Trophoblast cell (in vitro differentiated cells and primary cell): ENCODE measurements around the gene FBXL2.

Experiments used
- DNase-seq, 2 donors: peaks; one replicate each; pipeline ENCODE4 v3.0.0-alpha.2; 2016
- H2AFZ ChIP-seq: 2 replicates; pipeline ENCODE4 v1.6.1; 2013; ENCODE audit warnings: low read length, moderate library complexity, mild to moderate bottlenecking; ENCODE audit not compliant: insufficient read depth, poor library complexity
- H2AK5ac ChIP-seq: 2 replicates; pipeline ENCODE4 v1.6.1; 2013; ENCODE audit warnings: mild to moderate bottlenecking, low read length
- H2BK120ac ChIP-seq: 2 replicates; pipeline ENCODE4 v1.6.1; 2013; ENCODE audit warnings: low read length, mild to moderate bottlenecking, moderate library complexity; ENCODE audit not compliant: insufficient read depth, poor library complexity
- H2BK12ac ChIP-seq: 2 replicates; pipeline ENCODE4 v1.6.1; 2013; ENCODE audit warnings: mild to moderate bottlenecking, low read length, moderate library complexity
- H2BK5ac ChIP-seq: 2 replicates; pipeline ENCODE4 v1.6.1; 2013; ENCODE audit warnings: low read length, low read depth, moderate library complexity, mild to moderate bottlenecking; ENCODE audit not compliant: poor library complexity
- H3K14ac ChIP-seq: 2 replicates; pipeline ENCODE4 v1.6.1; 2013; ENCODE audit warnings: mild to moderate bottlenecking, low read length
- H3K18ac ChIP-seq: 2 replicates; pipeline ENCODE4 v1.6.1; 2013; ENCODE audit warnings: mild to moderate bottlenecking, low read length
- H3K23ac ChIP-seq: 2 replicates; pipeline ENCODE4 v1.6.1; 2013; ENCODE audit warnings: low read length
- H3K27ac ChIP-seq: 2 replicates; pipeline ENCODE4 v1.5.1; 2013; ENCODE audit warnings: low read depth, mild to moderate bottlenecking, inconsistent platforms, low read length, moderate library complexity
- H3K27me3 ChIP-seq: 2 replicates; pipeline ENCODE4 v1.6.1; 2013; ENCODE audit warnings: inconsistent platforms, mild to moderate bottlenecking, low read length, moderate library complexity; ENCODE audit not compliant: insufficient read depth
- H3K36me3 ChIP-seq, 2 experiments: 1 replicate in 1 of 2; 2 replicates in 1 of 2; pipeline ENCODE4 v1.6.1; 2013; ENCODE audit warnings: low read length in 2 of 2, mild to moderate bottlenecking in 2 of 2, moderate library complexity in 1 of 2; ENCODE audit not compliant: insufficient read depth in 2 of 2, control insufficient read depth in 1 of 2
- H3K4ac ChIP-seq: 2 replicates; pipeline ENCODE4 v1.6.1; 2013; ENCODE audit warnings: low read depth, mild to moderate bottlenecking, low read length, moderate library complexity
- H3K4me1 ChIP-seq, 2 experiments: 1 replicate in 1 of 2; 2 replicates in 1 of 2; pipeline ENCODE4 v1.6.1; 2013; ENCODE audit warnings: low read length in 2 of 2, mild to moderate bottlenecking in 2 of 2, moderate library complexity in 1 of 2; ENCODE audit not compliant: insufficient read depth in 2 of 2, control insufficient read depth in 1 of 2
- H3K4me2 ChIP-seq: 2 replicates; pipeline ENCODE4 v1.6.1; 2013; ENCODE audit warnings: inconsistent platforms, mild to moderate bottlenecking, low read length, moderate library complexity
- H3K4me3 ChIP-seq: 2 replicates; pipeline ENCODE4 v1.5.1; 2013; ENCODE audit warnings: mild to moderate bottlenecking, low read depth, low read length, inconsistent platforms
- H3K79me1 ChIP-seq: one replicate; pipeline ENCODE4 v1.6.1; 2013; ENCODE audit warnings: low read length
- H3K79me2 ChIP-seq: 2 replicates; pipeline ENCODE4 v1.6.1; 2013; ENCODE audit warnings: low read length, mild to moderate bottlenecking; ENCODE audit not compliant: control insufficient read depth, insufficient read depth, poor library complexity
- H3K9ac ChIP-seq: 2 replicates; pipeline ENCODE4 v1.6.1; 2013; ENCODE audit warnings: mild to moderate bottlenecking, low read length
- H3K9me3 ChIP-seq: 2 replicates; pipeline ENCODE4 v1.6.1; 2013; ENCODE audit warnings: low read depth, mild to moderate bottlenecking, control low read depth, inconsistent platforms, low read length; ENCODE audit not compliant: insufficient read depth
- H4K12ac ChIP-seq: 2 replicates; pipeline ENCODE4 v1.6.1; 2013; ENCODE audit warnings: low read depth, mild to moderate bottlenecking, low read length, moderate library complexity
- H4K8ac ChIP-seq: 2 replicates; pipeline ENCODE4 v1.6.1; 2013; ENCODE audit warnings: low read depth, mild to moderate bottlenecking, low read length, moderate library complexity
- H4K91ac ChIP-seq: one replicate; pipeline ENCODE4 v1.6.1; 2013; ENCODE audit warnings: low read depth, mild to moderate bottlenecking, low read length, moderate library complexity
- WGBS: extraction: QIAGEN DNeasy Blood & Tissue Kit; methylation state at CpG from one replicate; pipeline ENCODE4 v1.1.7; 2013; ENCODE audit warnings: missing lambda C conversion rate; ENCODE audit not compliant: insufficient read length, insufficient coverage; ENCODE audit errors: extremely low coverage; 5-methylcytosine and 5-hydroxymethylcytosine counted together

FBXL2 gene

DNA sequence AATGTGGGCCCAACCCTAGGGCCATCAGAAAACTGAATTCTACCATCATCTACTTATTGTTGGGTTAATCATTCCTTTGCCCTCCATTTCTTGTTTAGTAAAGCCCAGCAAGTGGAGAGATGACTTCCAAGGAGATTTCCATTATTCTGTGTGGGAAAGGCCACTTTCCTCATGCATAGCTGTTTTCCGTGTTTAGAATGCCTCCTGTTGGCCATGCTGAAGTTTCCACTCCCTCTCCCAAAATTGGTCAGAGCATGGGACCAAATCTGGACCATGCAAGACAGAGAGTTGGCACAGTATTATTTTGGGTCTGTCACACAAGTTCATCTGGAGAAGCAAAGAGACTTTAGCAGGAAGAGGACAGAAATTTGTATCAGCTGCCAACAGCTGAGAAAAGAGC is 43.4 kb upstream of the FBXL2 start:
- Histone ChIP-seq H3K9ac (no peak overlapping the region), H3K79me2 (no peaks in the 10 kb centered on the region), H3K9me3 (no peaks in the 10 kb centered on the region), H3K4me1 (no peaks in the 10 kb centered on the region), H4K8ac (no peak overlapping the region), H3K27me3 (no peaks in the 10 kb centered on the region), H3K4me3 (no peak overlapping the region), H4K12ac (no peak overlapping the region), H3K14ac (no peak overlapping the region), H2AK5ac (no peak overlapping the region), H2BK5ac (no peak overlapping the region), H3K23ac (no peak overlapping the region), H3K27ac (no peak overlapping the region), H3K18ac (no peak overlapping the region), H4K91ac (no peak overlapping the region), H3K4me2 (no peak overlapping the region), H2BK120ac (no peak overlapping the region), H3K36me3 (no peaks in the 10 kb centered on the region), H2BK12ac (no peak overlapping the region), H2AFZ (no peak overlapping the region), H3K79me1 (no peaks in the 10 kb centered on the region), H3K4ac (no peak overlapping the region)
- DNase-seq, result no peak
- no CpG with 5 or more reads among the region's 1 CpG for WGBS

DNA sequence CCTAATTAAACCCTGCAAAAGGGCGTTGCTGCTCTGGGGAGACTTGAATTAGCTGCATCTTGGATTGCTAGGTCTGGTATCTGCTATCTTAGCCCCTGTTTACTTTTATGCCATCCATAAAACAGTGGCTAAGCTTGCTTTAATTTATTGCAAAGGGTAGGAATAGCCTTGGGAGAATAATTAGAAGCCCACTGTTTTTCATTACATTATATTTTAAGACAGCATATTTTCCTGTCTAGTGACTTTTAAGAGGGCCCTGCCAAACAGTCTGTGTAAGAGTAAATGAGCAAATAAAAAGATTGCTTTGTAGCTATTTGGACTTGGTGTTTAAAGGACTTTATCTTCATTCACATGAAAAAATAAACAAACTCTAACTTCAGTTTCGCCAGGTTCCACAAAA is 41.2 kb upstream of the FBXL2 start:
- Histone ChIP-seq H2BK5ac (no peak overlapping the region), H3K23ac (no peak overlapping the region), H3K27me3 (no peaks in the 10 kb centered on the region), H3K14ac (no peak overlapping the region), H2AFZ (no peak overlapping the region), H3K36me3 (no peaks in the 10 kb centered on the region), H2BK12ac (no peak overlapping the region), H2BK120ac (no peak overlapping the region), H3K79me2 (no peaks in the 10 kb centered on the region), H3K4ac (no peak overlapping the region), H3K4me2 (no peak overlapping the region), H4K91ac (no peak overlapping the region), H4K12ac (no peak overlapping the region), H3K27ac (no peak overlapping the region), H3K4me1 (no peaks in the 10 kb centered on the region), H4K8ac (no peak overlapping the region), H3K9ac (no peak overlapping the region), H3K18ac (no peak overlapping the region), H3K79me1 (no peaks in the 10 kb centered on the region), H2AK5ac (no peak overlapping the region), H3K9me3 (no peaks in the 10 kb centered on the region), H3K4me3 (no peak overlapping the region)
- WGBS, result no CpG with 5 or more reads among the region's 2 CpGs
- no peak for DNase-seq

DNA sequence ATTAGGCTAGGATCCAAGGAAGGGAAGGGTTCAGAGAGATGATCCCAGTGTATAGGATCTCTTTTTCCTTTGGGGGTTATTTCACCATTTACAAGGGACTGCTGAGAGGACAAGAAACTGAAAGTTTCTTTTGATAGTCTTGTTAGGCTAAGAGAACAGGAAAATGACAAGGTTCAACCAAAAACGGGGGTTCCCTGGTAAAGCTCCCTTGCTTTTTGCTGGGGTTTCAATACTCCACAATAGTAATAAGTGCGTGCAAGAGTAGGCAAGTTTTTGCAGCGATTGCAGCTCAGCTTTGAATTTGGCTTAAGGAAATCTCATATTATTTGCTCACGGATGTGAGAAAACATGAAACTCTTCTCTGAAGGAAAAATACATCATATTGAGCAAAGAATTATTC is 39.8 kb upstream of the FBXL2 start:
- H3K36me3 ChIP-seq, result no peaks in the 10 kb centered on the region
- no peaks in the 10 kb centered on the region for H3K9me3 ChIP-seq
- no CpG with 5 or more reads among the region's 4 CpGs for WGBS

DNA sequence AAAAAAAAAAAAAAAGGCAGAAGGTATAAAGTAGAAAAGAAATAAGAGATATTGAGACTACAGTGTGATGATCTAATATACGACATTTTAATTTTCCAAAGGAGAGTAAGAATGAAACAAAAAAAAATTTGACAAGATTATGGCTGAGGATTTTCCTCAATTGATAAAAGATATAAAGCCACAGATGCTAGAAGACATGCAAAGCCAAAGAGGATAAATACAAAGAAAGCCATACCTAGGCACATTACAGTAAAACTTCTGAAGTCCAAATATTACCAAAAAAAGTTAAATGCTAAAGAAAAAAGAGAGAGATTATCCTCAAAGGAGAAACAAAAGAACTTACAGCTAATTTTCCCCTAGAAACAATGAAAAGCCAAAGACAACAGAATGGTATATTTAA is 38.3 kb upstream of the FBXL2 start:
- Histone ChIP-seq H3K27ac (no peak overlapping the region), H3K79me1 (no peaks in the 10 kb centered on the region), H3K14ac (no peak overlapping the region), H3K79me2 (no peaks in the 10 kb centered on the region), H2AK5ac (no peak overlapping the region), H3K9me3 (no peaks in the 10 kb centered on the region), H3K4me1 (no peaks in the 10 kb centered on the region), H3K9ac (no peak overlapping the region), H3K18ac (no peak overlapping the region), H4K91ac (no peak overlapping the region), H3K36me3 (no peaks in the 10 kb centered on the region), H4K8ac (no peak overlapping the region), H2BK120ac (no peak overlapping the region), H4K12ac (no peak overlapping the region), H2AFZ (no peak overlapping the region), H3K4me3 (no peak overlapping the region), H3K27me3 (no peaks in the 10 kb centered on the region), H2BK5ac (no peak overlapping the region), H3K4me2 (no peak overlapping the region), H2BK12ac (no peak overlapping the region), H3K23ac (no peak overlapping the region), H3K4ac (no peak overlapping the region)
- no peak for DNase-seq
- no CpG with 5 or more reads among the region's 1 CpG for WGBS

More for the DNA sequence above, 39.8 kb upstream of the FBXL2 start:
- no peak overlapping the region for H3K4me3 ChIP-seq
- no peak overlapping the region for H2BK5ac ChIP-seq
- H3K27me3 ChIP-seq, result no peaks in the 10 kb centered on the region
- H4K91ac ChIP-seq, result no peak overlapping the region
- H3K4me1 ChIP-seq, result no peaks in the 10 kb centered on the region
- no peak overlapping the region for H2BK12ac ChIP-seq
- H3K18ac ChIP-seq, result no peak overlapping the region
- no peak overlapping the region for H3K23ac ChIP-seq
- DNase-seq, result no peak
- no peaks in the 10 kb centered on the region for H3K79me2 ChIP-seq
- H3K27ac ChIP-seq, result no peak overlapping the region
- H2AFZ ChIP-seq, result no peak overlapping the region
- H3K9ac ChIP-seq, result no peak overlapping the region
- no peak overlapping the region for H2BK120ac ChIP-seq
- no peak overlapping the region for H3K4ac ChIP-seq
- H2AK5ac ChIP-seq, result no peak overlapping the region
- H3K14ac ChIP-seq, result no peak overlapping the region
- H4K12ac ChIP-seq, result no peak overlapping the region
- no peak overlapping the region for H3K4me2 ChIP-seq
- H3K79me1 ChIP-seq, result no peaks in the 10 kb centered on the region
- no peak overlapping the region for H4K8ac ChIP-seq
